K562 (cell line): ENCODE results near the gene S100A9. TPM values are rescaled to one million over a fixed set of nuclear protein-coding genes. Genes with fewer than 3 reads are reported as not detected.
A peak's percentile ranks its signal among the peaks of the same experiment; 100 is the strongest.

ENCODE experiments used
- ATF3 ChIP-seq, 2 experiments: fragments of 450-650 bp in 1 of 2; sonication (generic) in 1 of 2; formaldehyde crosslinking in 1 of 2; IDR thresholded peaks in 1 of 2; conservative IDR thresholded peaks in 1 of 2; 2 replicates each; pipeline versions ENCODE4 v1.6.1 to v1.8.1; 2016 to 2023; ENCODE audit warnings: mild to moderate bottlenecking in 2 of 2, moderate library complexity in 2 of 2, inconsistent platforms in 1 of 2, missing genetic modification reagents in 1 of 2
- CREB1 ChIP-seq, 2 experiments: sonication (generic) in 1 of 2; formaldehyde crosslinking in 1 of 2; IDR thresholded peaks; 2 replicates each; pipeline versions ENCODE4 v1.6.1 to v1.8.0; 2012 to 2022; ENCODE audit warnings: inconsistent platforms in 1 of 2, mild to moderate bottlenecking in 1 of 2, missing genetic modification reagents in 1 of 2, moderate library complexity in 1 of 2
- DNMT1 ChIP-seq: fragments of 450-650 bp; IDR thresholded peaks from 2 replicates; pipeline ENCODE4 v1.6.1; 2016; ENCODE audit warnings: antibody characterized with exemption, mild to moderate bottlenecking
- MTF1 ChIP-seq: fragments of 250-450 bp; sonication (Bioruptor Pico); IDR thresholded peaks from 2 replicates; pipeline ENCODE4 v1.9.0; 2021; ENCODE audit warnings: moderate library complexity, mild to moderate bottlenecking, inconsistent platforms, borderline replicate concordance
- RCOR1 ChIP-seq, 2 experiments: IDR thresholded peaks; 2 replicates each; pipeline ENCODE4 v1.6.1; 2012; ENCODE audit warnings: low read depth in 2 of 2, low read length in 2 of 2, borderline replicate concordance in 1 of 2, improper control_type of control experiment in 1 of 2
- SMAD4 ChIP-seq: fragments of 250-450 bp; sonication (Bioruptor Pico); conservative IDR thresholded peaks from 2 replicates; pipeline ENCODE4 v1.8.0; 2021; ENCODE audit warnings: inconsistent platforms, mild to moderate bottlenecking, moderate library complexity
- TFAP4 ChIP-seq: sonication (generic); formaldehyde crosslinking; IDR thresholded peaks from 2 replicates; pipeline ENCODE4 v1.8.0; 2022; ENCODE audit warnings: missing genetic modification reagents, mild to moderate bottlenecking, moderate library complexity, borderline replicate concordance
- ZFP30 ChIP-seq: fragments of 250-450 bp; sonication (Bioruptor Pico); IDR thresholded peaks from 2 replicates; pipeline ENCODE4 v1.8.0; 2022; ENCODE audit warnings: moderate library complexity, mild to moderate bottlenecking, inconsistent platforms, borderline replicate concordance
- ZNF124 ChIP-seq: sonication (generic); formaldehyde crosslinking; IDR thresholded peaks from 2 replicates; pipeline ENCODE4 v1.8.1; 2022; ENCODE audit warnings: missing genetic modification reagents
- ZNF263 ChIP-seq: sonication (generic); formaldehyde crosslinking; IDR thresholded peaks from 2 replicates; pipeline ENCODE4 v1.8.0; 2022; ENCODE audit warnings: mild to moderate bottlenecking, missing genetic modification reagents, borderline replicate concordance
- polyA plus RNA-seq, 8 experiments: library from polyadenylated mRNA; depleted of rRNA in 4 of 8; stranded (reverse) in 5 of 8; unstranded in 3 of 8; fragments of >200 nt; fragmentation: Nextera tagmentation in 2 of 8; fragmentation: Illumina TruSeq in 1 of 8; extraction: Ambion mirVana in 2 of 8; extraction: Trizol in 1 of 8; gene quantifications; 2 replicates each; pipeline versions ENCODE4 v1.2.1 to v1.2.3, GENCODE V29; 2011 to 2014; ENCODE audit warnings: inconsistent platforms in 1 of 8, missing spikeins in 1 of 8
- total RNA-seq, 7 experiments: library from RNA; depleted of rRNA in 6 of 7; stranded (reverse); fragments of >200 nt in 6 of 7; fragmentation: Illumina TruSeq in 2 of 7; extraction: Trizol in 2 of 7; gene quantifications; 2 replicates each; pipeline versions ENCODE4 v1.2.1 to v1.2.3, GENCODE V29; 2011 to 2021; ENCODE audit warnings: low replicate concordance in 1 of 7
- TF ChIP-seq, protein P1 (sequence below): fragments of 450-650 bp; IDR thresholded peaks from 2 replicates; pipeline ENCODE4 v1.6.1; 2016; ENCODE audit warnings: mild to moderate bottlenecking, moderate library complexity
- TF ChIP-seq, protein P2 (sequence below): sonication (generic); formaldehyde crosslinking; IDR thresholded peaks from 2 replicates; pipeline ENCODE4 v1.9.0; 2022; ENCODE audit warnings: mild to moderate bottlenecking, missing genetic modification reagents

S100A9 gene
- total and polyA plus RNA-seq, 9 of the 15 experiments (the other 6 are each of a cell fraction or from before 2014, with no cell fraction given), result 0.80 TPM; not detected in 8

DNA sequence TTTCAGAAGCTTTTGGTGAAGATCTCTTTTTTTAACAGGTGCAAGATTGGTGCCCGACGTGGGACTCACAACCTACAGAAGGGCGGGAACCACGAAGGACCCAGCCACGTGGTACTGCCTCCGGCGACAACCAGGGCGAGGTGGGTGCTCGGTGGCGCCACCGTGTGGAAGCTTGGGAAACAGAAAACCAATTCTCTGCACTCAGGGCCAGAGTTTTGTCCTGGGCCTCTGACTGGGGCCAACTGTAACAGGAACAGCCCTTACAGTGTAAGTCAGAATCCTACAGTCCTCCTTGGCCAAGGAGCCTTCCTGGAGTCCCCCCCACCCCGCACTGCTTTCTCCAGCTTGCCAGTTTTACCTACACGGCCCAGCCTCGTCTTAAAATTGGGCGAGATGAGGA is 47.1 kb downstream of the S100A9 start (continued):
- TF ChIP-seq ZNF263 (CRISPR knock-in tag) (peak; percentile 52; the same call in 1 of the 2 replicates), MTF1 (CRISPR knock-in tag) (no peak), SMAD4 (CRISPR knock-in tag) (0 out of 2 replicates have a peak, but pooled peaks have one; percentile 14), DNMT1 (no peak), ZFP30 (CRISPR knock-in tag) (no peak), ATF3 (IDR thresholded peaks at IDR 0.05) (no peak), ATF3 (CRISPR knock-in tag; conservative IDR thresholded peaks at IDR 0.05) (peak; percentile 69), TFAP4 (peak; percentile 78), RCOR1 (IDR thresholded peaks at IDR 0.05; ENCODE audit: borderline replicate concordance in 1 of 2, low read depth in 2 of 2, low read length in 2 of 2) (0 out of 4 replicates have a peak, but pooled peaks of 1 of the 2 experiments have one; percentile 34), ZNF124 (CRISPR knock-in tag) (no peak), CREB1 (IDR thresholded peaks at IDR 0.05) (no peak), CREB1 (CRISPR knock-in tag; IDR thresholded peaks at IDR 0.05) (peak; percentile 60)
- TF ChIP-seq, protein P1, sequence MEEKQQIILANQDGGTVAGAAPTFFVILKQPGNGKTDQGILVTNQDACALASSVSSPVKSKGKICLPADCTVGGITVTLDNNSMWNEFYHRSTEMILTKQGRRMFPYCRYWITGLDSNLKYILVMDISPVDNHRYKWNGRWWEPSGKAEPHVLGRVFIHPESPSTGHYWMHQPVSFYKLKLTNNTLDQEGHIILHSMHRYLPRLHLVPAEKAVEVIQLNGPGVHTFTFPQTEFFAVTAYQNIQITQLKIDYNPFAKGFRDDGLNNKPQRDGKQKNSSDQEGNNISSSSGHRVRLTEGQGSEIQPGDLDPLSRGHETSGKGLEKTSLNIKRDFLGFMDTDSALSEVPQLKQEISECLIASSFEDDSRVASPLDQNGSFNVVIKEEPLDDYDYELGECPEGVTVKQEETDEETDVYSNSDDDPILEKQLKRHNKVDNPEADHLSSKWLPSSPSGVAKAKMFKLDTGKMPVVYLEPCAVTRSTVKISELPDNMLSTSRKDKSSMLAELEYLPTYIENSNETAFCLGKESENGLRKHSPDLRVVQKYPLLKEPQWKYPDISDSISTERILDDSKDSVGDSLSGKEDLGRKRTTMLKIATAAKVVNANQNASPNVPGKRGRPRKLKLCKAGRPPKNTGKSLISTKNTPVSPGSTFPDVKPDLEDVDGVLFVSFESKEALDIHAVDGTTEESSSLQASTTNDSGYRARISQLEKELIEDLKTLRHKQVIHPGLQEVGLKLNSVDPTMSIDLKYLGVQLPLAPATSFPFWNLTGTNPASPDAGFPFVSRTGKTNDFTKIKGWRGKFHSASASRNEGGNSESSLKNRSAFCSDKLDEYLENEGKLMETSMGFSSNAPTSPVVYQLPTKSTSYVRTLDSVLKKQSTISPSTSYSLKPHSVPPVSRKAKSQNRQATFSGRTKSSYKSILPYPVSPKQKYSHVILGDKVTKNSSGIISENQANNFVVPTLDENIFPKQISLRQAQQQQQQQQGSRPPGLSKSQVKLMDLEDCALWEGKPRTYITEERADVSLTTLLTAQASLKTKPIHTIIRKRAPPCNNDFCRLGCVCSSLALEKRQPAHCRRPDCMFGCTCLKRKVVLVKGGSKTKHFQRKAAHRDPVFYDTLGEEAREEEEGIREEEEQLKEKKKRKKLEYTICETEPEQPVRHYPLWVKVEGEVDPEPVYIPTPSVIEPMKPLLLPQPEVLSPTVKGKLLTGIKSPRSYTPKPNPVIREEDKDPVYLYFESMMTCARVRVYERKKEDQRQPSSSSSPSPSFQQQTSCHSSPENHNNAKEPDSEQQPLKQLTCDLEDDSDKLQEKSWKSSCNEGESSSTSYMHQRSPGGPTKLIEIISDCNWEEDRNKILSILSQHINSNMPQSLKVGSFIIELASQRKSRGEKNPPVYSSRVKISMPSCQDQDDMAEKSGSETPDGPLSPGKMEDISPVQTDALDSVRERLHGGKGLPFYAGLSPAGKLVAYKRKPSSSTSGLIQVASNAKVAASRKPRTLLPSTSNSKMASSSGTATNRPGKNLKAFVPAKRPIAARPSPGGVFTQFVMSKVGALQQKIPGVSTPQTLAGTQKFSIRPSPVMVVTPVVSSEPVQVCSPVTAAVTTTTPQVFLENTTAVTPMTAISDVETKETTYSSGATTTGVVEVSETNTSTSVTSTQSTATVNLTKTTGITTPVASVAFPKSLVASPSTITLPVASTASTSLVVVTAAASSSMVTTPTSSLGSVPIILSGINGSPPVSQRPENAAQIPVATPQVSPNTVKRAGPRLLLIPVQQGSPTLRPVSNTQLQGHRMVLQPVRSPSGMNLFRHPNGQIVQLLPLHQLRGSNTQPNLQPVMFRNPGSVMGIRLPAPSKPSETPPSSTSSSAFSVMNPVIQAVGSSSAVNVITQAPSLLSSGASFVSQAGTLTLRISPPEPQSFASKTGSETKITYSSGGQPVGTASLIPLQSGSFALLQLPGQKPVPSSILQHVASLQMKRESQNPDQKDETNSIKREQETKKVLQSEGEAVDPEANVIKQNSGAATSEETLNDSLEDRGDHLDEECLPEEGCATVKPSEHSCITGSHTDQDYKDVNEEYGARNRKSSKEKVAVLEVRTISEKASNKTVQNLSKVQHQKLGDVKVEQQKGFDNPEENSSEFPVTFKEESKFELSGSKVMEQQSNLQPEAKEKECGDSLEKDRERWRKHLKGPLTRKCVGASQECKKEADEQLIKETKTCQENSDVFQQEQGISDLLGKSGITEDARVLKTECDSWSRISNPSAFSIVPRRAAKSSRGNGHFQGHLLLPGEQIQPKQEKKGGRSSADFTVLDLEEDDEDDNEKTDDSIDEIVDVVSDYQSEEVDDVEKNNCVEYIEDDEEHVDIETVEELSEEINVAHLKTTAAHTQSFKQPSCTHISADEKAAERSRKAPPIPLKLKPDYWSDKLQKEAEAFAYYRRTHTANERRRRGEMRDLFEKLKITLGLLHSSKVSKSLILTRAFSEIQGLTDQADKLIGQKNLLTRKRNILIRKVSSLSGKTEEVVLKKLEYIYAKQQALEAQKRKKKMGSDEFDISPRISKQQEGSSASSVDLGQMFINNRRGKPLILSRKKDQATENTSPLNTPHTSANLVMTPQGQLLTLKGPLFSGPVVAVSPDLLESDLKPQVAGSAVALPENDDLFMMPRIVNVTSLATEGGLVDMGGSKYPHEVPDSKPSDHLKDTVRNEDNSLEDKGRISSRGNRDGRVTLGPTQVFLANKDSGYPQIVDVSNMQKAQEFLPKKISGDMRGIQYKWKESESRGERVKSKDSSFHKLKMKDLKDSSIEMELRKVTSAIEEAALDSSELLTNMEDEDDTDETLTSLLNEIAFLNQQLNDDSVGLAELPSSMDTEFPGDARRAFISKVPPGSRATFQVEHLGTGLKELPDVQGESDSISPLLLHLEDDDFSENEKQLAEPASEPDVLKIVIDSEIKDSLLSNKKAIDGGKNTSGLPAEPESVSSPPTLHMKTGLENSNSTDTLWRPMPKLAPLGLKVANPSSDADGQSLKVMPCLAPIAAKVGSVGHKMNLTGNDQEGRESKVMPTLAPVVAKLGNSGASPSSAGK, result peak; percentile 100
- TF ChIP-seq, protein P2, sequence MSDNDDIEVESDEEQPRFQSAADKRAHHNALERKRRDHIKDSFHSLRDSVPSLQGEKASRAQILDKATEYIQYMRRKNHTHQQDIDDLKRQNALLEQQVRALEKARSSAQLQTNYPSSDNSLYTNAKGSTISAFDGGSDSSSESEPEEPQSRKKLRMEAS (CRISPR knock-in tag), result peak; percentile 98
